GM21723 (cell line): ENCODE results near the gene OLA1.

Experiments used
- ATAC-seq: cut with Tn5 transposase; IDR thresholded peaks from one replicate; pipeline ENCODE4 v1.9.1; 2021; ENCODE audit warnings: mild to moderate bottlenecking, moderate library complexity; ENCODE audit not compliant: unreplicated experiment

OLA1 gene

GRCh38 chr2:174224665-174225288 is 23.6 kb downstream of the OLA1 start:
- no peak for ATAC-seq

DNA sequence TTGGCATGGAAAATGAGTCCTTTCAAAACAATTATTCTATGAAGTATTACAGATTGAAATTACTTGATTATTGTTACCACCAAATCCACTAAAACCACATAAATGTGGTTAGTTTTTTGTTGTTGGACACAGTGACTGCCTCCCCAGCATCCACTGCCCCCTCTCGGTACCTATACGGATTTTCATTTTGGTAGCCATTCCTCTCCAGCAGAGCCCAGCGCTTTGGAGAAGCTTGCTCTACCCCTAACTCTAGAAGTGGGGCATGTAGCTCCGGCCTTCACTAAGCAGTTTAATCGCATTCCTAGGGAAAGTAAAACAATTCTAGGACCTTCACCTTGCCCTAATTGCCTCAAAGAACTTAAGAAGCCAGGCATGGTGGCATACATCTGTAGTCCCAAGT is 24.2 kb downstream of the OLA1 start:
- no peak for ATAC-seq

DNA sequence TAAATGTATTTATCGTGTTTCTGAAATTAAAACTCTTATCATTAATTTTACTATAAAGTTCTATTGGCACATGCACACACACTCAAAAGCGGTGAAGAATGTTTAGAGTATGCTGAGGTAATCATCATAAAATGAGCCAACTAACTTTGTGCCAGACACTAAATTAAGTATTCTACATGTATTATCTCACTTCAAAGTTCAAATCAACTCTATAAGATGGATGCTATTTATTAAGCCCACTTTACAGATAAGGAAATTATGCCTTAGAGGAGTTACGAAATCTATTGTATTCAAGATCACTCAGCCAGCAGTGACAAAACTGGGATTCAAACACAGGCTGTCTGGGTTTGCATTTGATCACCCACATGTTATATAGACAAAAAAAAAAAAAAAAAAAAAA is 24.9 kb downstream of the OLA1 start:
- ATAC-seq: no peak

GRCh38 chr2:174222154-174222553 is 26.2 kb downstream of the OLA1 start:
- no peak for ATAC-seq

GRCh38 chr2:174219321-174219720 is 29.0 kb downstream of the OLA1 start:
- ATAC-seq: no peak

DNA sequence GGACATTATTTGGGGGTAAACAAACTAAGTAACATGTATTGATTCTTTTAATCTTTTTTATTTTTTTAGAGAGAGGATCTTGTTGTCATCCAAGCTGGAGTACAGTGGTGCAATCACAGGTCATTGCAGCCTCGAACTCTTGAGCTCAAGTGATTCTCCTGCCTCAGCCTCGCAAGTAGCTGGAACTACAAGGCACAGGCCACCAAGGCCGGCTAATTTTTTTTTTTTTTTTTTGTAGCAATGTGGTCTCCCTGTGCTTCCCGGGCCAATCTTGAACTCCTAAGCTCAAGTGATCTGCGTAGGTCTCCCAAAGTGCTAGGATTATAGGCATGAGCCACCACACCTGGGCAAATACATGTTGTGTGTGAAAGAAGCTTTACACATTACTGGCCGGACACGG is 29.6 kb downstream of the OLA1 start:
- ATAC-seq: no peak

DNA sequence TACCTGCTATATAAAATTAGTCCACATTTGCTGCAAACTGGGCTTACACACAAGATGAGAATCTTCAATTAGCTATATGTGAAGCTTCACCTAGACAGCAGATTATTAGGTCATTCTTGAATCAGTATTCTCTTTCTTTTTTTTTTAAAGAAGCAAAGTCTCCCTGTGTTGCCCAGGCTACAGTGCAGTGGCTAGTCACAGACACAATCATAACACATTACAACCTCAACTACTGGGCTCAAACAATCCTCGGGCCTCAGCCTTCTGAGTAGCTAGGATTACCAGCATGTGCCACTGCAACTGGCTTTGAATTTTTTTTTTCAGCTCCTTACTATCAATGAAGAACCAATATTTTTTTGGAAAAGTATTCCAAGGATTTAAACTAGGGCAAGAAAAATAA is 30.5 kb downstream of the OLA1 start:
- ATAC-seq: no peak

DNA sequence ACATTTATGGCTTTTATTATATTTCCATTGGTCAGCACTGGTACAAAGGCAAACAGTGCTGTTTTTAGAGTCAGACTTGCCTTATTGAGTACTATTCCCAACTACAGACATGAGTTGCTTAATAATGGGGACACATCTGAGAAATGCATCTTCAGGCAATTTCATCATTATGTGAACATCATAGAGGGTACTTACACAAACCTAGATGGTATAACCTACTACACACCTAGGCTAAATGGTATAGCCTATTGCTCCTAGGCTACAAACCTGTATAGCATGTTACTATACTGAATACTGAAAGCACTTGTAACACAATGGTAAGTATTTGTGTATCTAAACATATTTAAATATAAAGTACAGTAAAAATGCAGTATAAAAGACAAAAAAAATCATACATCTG is 36.4 kb downstream of the OLA1 start:
- no peak for ATAC-seq

- ATAC-seq: no peak
Observed at GRCh38 chr2:174210862-174211261, 37.5 kb downstream of the OLA1 start.

DNA sequence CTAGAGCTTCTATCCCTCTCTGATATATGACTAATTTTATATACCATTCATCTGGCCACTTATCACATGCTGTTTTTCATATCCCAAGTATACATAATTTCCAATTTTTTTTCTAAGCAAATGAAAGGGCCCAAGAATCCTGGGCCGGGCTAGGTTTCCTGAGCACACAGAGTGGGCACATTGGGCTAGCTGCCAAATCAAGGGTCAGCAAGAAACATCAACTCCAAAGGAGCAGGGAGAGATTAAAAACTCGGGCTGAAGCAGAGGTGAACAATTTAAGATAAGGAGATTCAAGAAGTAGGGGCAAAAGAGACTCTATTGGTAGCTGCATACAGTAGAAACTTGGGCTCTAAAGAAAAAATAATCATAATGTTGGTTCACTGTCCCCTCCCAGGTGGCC is 39.0 kb downstream of the OLA1 start:
- ATAC-seq: no peak

GRCh38 chr2:174208026-174208425 is 40.3 kb downstream of the OLA1 start:
- no peak for ATAC-seq

- ATAC-seq: no peak
Observed at GRCh38 chr2:174205562-174205961, 42.8 kb downstream of the OLA1 start.

- no peak for ATAC-seq
Observed at GRCh38 chr2:174202188-174202587, 46.1 kb downstream of the OLA1 start.

- ATAC-seq: no peak
Observed at GRCh38 chr2:174198846-174199564, 49.3 kb downstream of the OLA1 start.

DNA sequence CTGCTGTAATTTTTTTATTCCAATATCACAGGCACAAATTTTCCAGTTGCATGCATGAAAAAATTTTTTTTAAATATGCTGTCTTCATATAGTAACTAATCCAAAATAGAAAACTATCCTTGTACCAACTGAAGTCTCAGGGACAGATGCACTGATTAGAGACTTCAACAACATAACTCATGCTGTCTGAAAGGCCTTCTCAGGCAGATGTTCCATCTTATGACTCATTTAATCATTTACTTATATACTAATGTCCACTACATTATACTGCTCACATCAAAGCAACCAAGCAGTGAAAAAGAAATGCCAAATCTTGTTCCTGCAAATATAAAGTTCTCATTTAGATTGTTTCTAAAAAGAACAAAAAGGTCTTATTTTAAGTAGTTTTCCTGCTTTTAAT is 53.1 kb downstream of the OLA1 start:
- ATAC-seq: no peak

DNA sequence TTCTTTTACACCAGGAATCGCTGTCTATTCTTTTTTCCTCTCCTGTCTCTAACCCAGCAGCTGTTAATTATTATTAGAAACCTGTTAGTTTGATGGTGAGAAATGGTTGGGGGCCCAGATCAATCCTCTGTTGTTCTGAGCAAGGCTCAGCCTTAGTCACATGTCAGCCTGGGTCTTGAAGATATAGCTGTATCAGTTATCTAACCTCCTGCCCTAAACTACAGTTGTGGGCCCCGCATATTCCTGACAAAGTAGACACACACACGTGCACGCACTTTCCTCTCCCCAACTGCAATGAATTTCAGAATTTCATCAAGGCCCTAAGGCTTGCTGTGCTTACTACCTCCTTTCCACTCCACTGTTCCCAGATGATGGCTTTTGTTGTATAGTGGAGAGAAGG is 54.6 kb downstream of the OLA1 start:
- no peak for ATAC-seq

DNA sequence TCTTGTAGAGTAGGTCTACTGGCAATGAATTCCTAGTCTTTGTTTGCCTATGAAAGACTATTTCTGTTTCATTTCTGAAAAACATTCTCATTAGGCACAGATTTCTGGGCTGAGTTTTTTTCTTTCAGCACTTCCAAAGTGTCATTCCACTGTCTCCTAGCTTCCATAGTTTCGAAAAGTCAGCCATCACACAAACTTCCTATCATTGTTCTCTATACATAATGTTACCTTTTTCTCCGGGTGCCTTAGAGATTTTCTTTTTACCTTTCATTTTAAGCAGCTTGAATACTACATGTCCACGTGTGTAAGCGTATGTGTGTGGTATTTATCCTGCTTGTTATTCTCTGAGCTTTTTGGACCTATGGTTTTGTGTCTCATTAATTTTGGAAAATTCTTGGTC is 55.7 kb downstream of the OLA1 start:
- ATAC-seq: no peak

DNA sequence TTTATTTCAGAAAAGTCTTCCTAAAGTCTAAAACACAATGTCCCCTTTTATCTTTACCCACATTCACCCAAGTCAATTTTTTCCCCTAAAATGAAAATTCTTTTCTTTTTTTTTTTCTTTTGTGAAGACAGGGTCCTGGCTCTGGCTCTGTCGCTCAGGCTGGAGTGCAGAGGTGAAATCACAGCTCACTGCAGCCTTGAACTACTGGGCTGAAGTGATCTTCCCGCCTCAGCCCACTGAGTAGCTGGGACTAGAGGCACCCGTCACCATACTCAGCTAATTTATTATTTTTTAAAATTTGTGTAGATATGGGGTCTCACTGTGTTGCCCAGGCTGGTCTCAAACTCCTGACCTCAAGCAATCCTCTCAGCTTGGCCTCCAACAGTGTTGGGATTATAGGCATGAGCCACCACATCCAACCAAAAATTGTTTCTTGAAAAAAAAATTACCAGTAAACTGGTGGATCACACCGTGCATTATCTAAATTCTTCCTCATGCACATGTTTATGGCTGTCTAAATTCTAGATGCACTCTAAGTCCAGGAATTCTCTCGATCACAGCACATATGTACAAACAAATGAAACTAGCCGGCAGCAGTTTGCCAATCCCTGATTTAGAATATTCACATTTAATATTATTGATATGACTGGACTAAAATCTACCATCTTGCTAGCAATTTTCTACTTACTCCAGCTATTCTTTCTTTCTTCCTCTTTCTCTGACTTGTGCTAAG is 56.8 kb downstream of the OLA1 start:
- no peak for ATAC-seq

GRCh38 chr2:174184915-174185314 is 63.4 kb downstream of the OLA1 start:
- no peak for ATAC-seq

DNA sequence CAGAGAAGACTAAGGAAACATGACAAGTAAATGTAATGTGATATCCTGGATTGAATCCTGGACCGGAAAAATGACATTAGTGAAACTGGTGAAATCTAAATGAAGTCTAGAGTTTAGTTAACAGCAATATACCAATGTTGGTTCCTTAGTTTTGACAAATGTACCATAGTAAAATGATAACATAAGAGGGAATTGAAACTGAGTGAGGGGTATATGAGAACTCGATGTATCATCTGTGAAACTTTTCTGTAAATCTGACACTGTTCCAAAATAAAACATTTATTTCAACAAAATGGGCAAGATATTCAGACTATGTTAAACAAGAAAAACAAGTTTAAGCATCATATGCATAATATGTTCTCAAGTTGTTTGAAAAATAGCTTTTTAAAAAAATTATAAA is 63.8 kb downstream of the OLA1 start:
- no peak for ATAC-seq

DNA sequence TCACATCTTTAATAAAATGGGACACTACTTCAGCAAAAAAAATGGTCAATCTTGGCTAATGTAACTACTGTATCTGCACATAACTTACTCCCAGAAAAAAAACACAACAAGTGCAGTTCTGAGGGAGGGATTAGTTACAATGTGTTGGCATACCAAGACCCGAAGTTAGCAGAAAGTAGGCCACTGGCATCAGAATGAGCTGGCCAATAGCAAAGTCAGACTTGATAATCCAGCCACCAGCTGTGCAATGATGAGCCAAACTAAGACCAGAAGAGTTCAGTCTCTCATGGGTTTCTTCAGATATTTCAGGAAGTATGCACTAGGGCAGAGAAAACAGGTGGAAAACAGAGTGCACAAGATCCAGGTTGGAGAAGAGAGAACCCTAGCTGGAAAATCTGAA is 65.3 kb downstream of the OLA1 start:
- no peak for ATAC-seq

- ATAC-seq: no peak
Observed at GRCh38 chr2:174181368-174181767, 67.0 kb downstream of the OLA1 start.
